ENCODE results near the gene CWF19L1. TPM values are rescaled to one million over a fixed set of nuclear protein-coding genes. Genes with fewer than 3 reads are reported as not detected.
"Not testable (repeated sequence)": the region's sequence is repeated elsewhere in the genome, so short reads cannot be mapped to it uniquely, and the experiment has no call there.

Gene CWF19L1
- total RNA-seq, 1 donor from 2014 or later, result 25.0 TPM

- no peak for TF ChIP-seq CTCF (IDR thresholded peaks at IDR 0.05; ENCODE audit: insufficient read depth, low read length, severe bottlenecking)
- Histone ChIP-seq H3K4me3 (ENCODE audit: low read depth, low read length) (no peak overlapping the region), H3K27me3 (ENCODE audit: control insufficient read depth, insufficient read depth, low read length) (no peaks in the 10 kb centered on the region), H3K36me3 (ENCODE audit: control insufficient read depth, insufficient read depth, low read length) (no peaks in the 10 kb centered on the region)
- FAIRE-seq (no peak), DNase-seq (ENCODE audit: low read depth) (no peak)
Observed at GRCh38 chr10:100289641-100290040, 22.2 kb upstream of the CWF19L1 start.

GRCh38 chr10:100288196-100288595, 20.8 kb upstream of the CWF19L1 start:
- no peak for DNase-seq (ENCODE audit: low read depth)
- Histone ChIP-seq H3K36me3 (ENCODE audit: control insufficient read depth, insufficient read depth, low read length) (peaks cover 1% of the 10 kb centered on the region), H3K27me3 (ENCODE audit: control insufficient read depth, insufficient read depth, low read length) (no peaks in the 10 kb centered on the region), H3K4me3 (ENCODE audit: low read depth, low read length) (no peak overlapping the region)
- FAIRE-seq, result no peak
- TF ChIP-seq CTCF (IDR thresholded peaks at IDR 0.05; ENCODE audit: insufficient read depth, low read length, severe bottlenecking), result no peak

DNA sequence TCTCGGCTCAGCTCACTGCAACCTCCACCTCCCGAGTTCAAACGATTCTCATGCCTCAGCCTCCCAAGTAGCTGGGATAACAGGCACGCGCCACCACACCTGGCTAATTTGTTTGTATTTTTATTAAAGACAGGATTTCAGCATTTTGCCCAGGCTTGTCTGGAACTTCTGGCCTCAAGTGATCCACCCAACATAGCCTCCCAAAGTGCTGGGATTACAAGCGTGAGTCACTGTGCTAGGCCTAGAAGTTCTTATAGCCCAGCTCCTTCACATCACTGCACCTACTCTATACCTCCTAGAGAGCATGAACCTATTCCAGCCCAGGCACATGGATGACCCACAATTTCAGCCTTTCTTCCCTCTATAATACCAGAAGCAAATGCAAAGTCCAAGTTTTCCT, 20.3 kb upstream of the CWF19L1 start:
- FAIRE-seq (no peak), DNase-seq (ENCODE audit: low read depth) (peak; percentile 66)
- Histone ChIP-seq H3K36me3 (ENCODE audit: control insufficient read depth, insufficient read depth, low read length) (peaks cover 3% of the 10 kb centered on the region), H3K27me3 (ENCODE audit: control insufficient read depth, insufficient read depth, low read length) (no peaks in the 10 kb centered on the region), H3K4me3 (ENCODE audit: low read depth, low read length) (no peak overlapping the region)
- no peak for TF ChIP-seq CTCF (IDR thresholded peaks at IDR 0.05; ENCODE audit: insufficient read depth, low read length, severe bottlenecking)

DNA sequence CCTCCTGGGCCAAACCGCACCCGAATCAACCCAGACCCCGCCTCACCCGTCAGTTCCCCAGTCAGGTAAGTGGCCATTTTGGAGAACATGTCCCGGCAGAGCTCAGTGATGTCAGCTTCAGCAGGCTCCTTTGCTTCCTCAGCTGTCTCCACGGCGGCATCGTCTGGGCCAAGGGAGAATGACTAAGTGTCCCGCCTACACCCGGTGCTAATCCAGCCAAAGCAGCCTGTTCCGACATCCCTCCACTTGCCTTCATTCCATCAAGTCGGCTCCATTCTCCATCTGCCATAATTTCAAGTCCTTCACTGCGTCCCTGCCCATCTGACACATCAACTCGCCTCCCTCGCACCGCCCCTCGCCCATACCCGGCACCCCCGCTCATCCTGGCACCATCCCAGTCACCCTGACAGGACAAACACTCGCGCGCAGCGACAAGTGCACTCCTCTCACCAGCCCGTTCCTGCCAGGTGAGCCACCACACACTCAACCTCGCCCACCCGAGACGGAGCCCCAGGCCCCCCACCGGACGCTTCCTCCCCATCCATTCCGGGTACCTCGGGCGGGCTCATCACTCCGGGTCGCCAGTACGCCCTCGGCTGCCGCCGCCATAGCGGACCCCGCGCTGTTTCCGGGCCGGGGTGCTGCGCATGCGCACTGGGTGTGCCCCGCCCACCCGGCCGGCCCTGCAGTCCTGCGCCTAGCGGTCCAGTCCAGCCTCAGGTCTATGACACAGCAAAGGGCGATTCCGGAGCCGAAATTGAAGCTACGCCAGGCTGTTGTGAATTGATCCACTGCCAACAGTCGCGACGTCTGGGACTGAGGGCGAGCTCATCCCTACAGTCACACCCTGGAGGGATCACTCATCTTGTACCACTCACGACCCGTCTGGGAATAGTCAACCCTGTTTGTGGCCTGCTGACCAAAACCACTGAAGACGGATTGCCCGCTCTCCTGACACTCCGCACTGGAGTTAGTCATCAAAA, 18.9 kb upstream of the CWF19L1 start, which contains the start of gene BLOC1S2:
Gene BLOC1S2, minus strand, starts transcription at position 630 of the 983 bp plus-strand sequence. Its CDS starts 21 bp downstream, at position 609.
- FAIRE-seq, result peak; percentile 80
- DNase-seq (ENCODE audit: low read depth), result peak; percentile 99

DNA sequence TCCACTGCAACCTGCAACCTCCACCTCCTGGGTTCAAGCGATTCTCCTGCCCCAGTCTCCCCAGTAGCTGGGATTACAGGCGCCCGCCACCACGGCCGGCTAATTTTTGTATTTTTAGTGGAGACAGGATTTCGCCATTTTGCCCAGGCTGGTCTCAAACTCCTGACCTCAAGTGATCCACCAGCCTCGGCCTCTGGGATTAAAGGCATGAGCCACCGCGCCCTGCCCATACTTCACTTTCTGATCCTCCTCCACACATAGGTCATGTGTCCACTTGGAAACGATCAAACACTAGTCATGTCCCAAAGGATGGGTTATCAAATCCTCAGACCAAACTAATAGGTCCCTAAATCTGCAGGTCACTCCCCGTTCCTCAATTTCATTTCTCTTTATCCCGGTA, 17.9 kb upstream of the CWF19L1 start:
- DNase-seq (ENCODE audit: low read depth); H3K36me3 ChIP-seq (ENCODE audit: control insufficient read depth, insufficient read depth, low read length); H3K27me3 ChIP-seq (ENCODE audit: control insufficient read depth, insufficient read depth, low read length); FAIRE-seq: not testable (repeated sequence)
- H3K4me3 ChIP-seq (ENCODE audit: low read depth, low read length), result peak overlapping the region; percentile 91

More for the DNA sequence above, 18.9 kb upstream of the CWF19L1 start, which contains the start of gene BLOC1S2:
- Histone ChIP-seq H3K27me3 (ENCODE audit: control insufficient read depth, insufficient read depth, low read length) (no peaks in the 10 kb centered on the region), H3K36me3 (ENCODE audit: control insufficient read depth, insufficient read depth, low read length) (peaks cover 7% of the 10 kb centered on the region), H3K4me3 (ENCODE audit: low read depth, low read length) (peak within 1 kb of the TSS; percentile 91)
- TF ChIP-seq CTCF (IDR thresholded peaks at IDR 0.05; ENCODE audit: insufficient read depth, low read length, severe bottlenecking), result peak; percentile 5

DNA sequence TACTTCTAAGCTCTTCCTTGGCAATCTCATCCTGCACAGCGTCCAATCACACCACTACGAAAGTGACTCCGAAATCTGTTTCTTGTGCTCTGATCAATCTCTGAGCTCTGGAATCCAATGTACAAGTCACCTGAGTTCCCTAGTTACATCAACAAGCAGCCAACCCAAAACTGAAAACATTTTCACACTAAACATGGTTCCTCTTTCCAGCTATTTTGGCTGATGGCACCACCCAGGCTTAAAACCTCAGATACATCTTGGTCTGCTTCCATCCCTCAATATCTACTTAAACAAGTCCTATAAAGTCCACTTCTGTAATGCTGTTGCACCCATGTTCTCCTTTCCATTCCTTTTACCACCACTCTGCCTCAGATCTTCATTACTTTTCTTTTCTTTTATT, 15.5 kb upstream of the CWF19L1 start:
- TF ChIP-seq CTCF (IDR thresholded peaks at IDR 0.05; ENCODE audit: insufficient read depth, low read length, severe bottlenecking), result no peak
- DNase-seq (ENCODE audit: low read depth) (no peak), FAIRE-seq (no peak)
- H3K36me3 ChIP-seq (ENCODE audit: control insufficient read depth, insufficient read depth, low read length), result peaks cover 16% of the 10 kb centered on the region
- no peaks in the 10 kb centered on the region for H3K27me3 ChIP-seq (ENCODE audit: control insufficient read depth, insufficient read depth, low read length)
- no peak overlapping the region for H3K4me3 ChIP-seq (ENCODE audit: low read depth, low read length)

- not testable (repeated sequence) for H3K27me3 ChIP-seq (ENCODE audit: control insufficient read depth, insufficient read depth, low read length); DNase-seq (ENCODE audit: low read depth); FAIRE-seq; H3K4me3 ChIP-seq (ENCODE audit: low read depth, low read length)
- H3K36me3 ChIP-seq (ENCODE audit: control insufficient read depth, insufficient read depth, low read length), result peaks cover 17% of the 10 kb centered on the region
Observed at GRCh38 chr10:100276971-100277370, 9.5 kb upstream of the CWF19L1 start.

All from bronchial epithelial cell (primary cell).